IPS DF 6.9 (cell line): ENCODE results near the gene FHIT.

Experiments used
- DNase-seq: peaks from one replicate; pipeline ENCODE4 v3.0.0-alpha.2; 2013; ENCODE audit warnings: low read depth, low spot score
- H3K27ac ChIP-seq: one replicate; pipeline ENCODE4 v1.5.1; 2013; ENCODE audit warnings: low read length, control low read depth
- H3K27me3 ChIP-seq: 2 replicates; pipeline ENCODE4 v1.6.1; 2013; ENCODE audit warnings: mild to moderate bottlenecking, low read length; ENCODE audit not compliant: control insufficient read depth, insufficient read depth
- H3K36me3 ChIP-seq: 2 replicates; pipeline ENCODE4 v1.6.1; 2013; ENCODE audit warnings: low read length; ENCODE audit not compliant: control insufficient read depth, insufficient read depth
- H3K4me1 ChIP-seq: 2 replicates; pipeline ENCODE4 v1.6.1; 2013; ENCODE audit warnings: low read length; ENCODE audit not compliant: control insufficient read depth, insufficient read depth
- H3K4me3 ChIP-seq: 2 replicates; pipeline ENCODE4 v1.5.1; 2013; ENCODE audit warnings: mild to moderate bottlenecking, low read length
- H3K9me3 ChIP-seq: 2 replicates; pipeline ENCODE4 v1.6.1; 2013; ENCODE audit warnings: low read length, inconsistent platforms; ENCODE audit not compliant: control insufficient read depth, insufficient read depth
- WGBS: extraction: QIAGEN DNeasy Blood & Tissue Kit; methylation state at CpG from one replicate; pipeline ENCODE4 v1.1.7; 2013; ENCODE audit warnings: mixed read lengths, missing lambda C conversion rate; ENCODE audit not compliant: insufficient read length, insufficient coverage; 5-methylcytosine and 5-hydroxymethylcytosine counted together

FHIT gene

DNA sequence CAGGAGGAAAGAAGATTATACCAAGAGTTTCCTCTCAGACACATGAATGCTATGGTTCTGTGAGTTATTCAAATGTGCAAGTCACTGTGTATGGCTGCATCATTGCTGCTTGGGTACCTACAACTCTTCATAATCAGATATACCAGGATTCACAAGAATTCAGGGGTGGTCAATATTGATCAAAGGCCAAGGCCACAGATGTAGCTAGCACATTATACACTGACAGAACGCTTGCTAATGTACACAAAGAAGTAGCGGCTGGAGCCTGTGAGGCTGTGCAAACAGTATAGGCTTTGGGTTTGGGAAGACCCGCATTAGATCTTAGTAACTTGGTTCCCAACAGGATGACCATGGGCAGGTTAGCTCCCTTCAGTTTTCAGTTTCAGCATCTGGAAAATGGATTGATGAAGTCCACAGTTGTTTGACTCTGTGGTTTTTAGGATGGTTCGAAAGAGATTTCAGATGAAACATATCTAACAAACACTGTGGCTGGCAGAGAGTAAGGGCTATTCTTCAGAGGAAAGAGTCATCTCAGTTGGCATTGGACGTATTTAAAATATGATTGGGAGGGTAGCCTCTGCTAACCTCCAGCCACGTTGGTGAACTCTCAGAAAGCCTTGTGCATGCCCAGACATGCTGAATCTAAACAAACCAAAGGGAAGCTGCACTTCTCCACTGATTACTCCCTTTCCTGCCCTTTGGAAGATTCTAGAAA, 1452.7 kb downstream of the FHIT start:
- no CpG with 5 or more reads among the region's 6 CpGs for WGBS
- Histone ChIP-seq H3K36me3 (no peaks in the 10 kb centered on the region), H3K27ac (no peak overlapping the region)

DNA sequence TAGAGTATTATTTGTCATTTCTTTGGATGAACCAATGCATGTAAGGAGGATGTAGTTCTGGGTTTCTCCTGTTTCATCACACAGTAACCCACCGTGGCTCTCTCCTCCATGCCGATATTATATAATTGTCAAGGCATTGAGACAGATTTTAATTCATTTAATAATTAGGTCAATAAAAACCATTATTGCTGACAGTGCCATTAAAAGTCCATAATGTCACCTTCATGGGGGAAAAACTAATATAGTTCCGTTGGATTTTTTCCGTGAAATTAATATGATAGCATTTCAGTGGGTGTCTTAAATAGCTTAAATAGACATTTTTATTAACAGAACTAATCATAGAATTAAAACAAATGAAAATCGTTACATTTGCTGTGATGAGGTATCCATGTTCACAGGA, 1453.7 kb downstream of the FHIT start:
- Histone ChIP-seq H3K4me1 (no peaks in the 10 kb centered on the region), H3K36me3 (no peaks in the 10 kb centered on the region), H3K27ac (no peak overlapping the region), H3K4me3 (no peak overlapping the region), H3K27me3 (no peaks in the 10 kb centered on the region), H3K9me3 (no peaks in the 10 kb centered on the region)
- WGBS: no CpG with 5 or more reads among the region's 5 CpGs
- DNase-seq: no peak

More for the DNA sequence above, 1452.7 kb downstream of the FHIT start:
- Histone ChIP-seq H3K4me1 (no peaks in the 10 kb centered on the region), H3K4me3 (no peak overlapping the region), H3K9me3 (no peaks in the 10 kb centered on the region), H3K27me3 (no peaks in the 10 kb centered on the region)
- no peak for DNase-seq

DNA sequence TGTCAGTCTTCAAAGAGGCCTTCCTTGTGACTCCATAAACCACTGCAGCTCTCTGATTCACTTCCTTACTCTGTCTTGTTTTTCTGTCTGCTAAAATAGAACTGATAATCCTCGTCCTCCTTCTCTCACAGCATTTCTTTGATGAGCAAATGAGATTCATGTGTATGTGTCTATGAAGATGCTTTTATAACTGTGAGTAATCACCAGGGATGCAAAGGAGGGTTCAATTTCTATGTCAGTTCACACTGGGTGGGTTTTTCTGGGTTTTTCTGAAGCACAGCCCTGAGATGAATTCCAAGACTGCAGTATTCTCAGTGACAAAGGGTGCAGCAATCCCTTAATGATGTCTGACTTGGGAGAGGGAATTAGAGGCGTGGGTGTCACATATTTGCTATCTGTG, 1454.8 kb downstream of the FHIT start:
- no peak for DNase-seq
- Histone ChIP-seq H3K4me1 (no peaks in the 10 kb centered on the region), H3K9me3 (no peaks in the 10 kb centered on the region), H3K27ac (no peak overlapping the region), H3K36me3 (no peaks in the 10 kb centered on the region), H3K27me3 (no peaks in the 10 kb centered on the region), H3K4me3 (no peak overlapping the region)
- WGBS: no CpG with 5 or more reads among the region's 2 CpGs

DNA sequence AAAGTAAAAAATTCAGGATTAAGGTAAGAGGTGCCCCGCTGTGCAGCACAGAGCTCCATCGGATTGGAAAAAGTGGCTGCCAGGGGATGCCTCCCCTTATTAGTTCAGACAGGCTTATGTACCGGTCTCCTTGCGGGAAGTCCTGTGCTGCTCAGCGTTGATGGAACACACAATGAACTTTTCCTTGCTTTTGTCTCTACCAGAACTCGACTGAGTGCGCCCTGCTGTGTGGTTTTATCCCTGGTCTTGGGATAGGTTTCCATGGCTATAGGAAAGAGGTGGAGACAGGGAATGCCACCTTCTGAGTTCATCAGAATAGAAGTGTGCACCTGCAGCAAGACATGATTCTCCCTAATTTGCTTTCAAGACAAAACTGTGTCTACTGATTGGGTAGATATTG, 1455.5 kb downstream of the FHIT start:
- Histone ChIP-seq H3K27me3 (no peaks in the 10 kb centered on the region), H3K4me3 (no peak overlapping the region), H3K9me3 (no peaks in the 10 kb centered on the region), H3K4me1 (no peaks in the 10 kb centered on the region), H3K27ac (no peak overlapping the region), H3K36me3 (no peaks in the 10 kb centered on the region)
- WGBS: no CpG with 5 or more reads among the region's 7 CpGs
- no peak for DNase-seq

DNA sequence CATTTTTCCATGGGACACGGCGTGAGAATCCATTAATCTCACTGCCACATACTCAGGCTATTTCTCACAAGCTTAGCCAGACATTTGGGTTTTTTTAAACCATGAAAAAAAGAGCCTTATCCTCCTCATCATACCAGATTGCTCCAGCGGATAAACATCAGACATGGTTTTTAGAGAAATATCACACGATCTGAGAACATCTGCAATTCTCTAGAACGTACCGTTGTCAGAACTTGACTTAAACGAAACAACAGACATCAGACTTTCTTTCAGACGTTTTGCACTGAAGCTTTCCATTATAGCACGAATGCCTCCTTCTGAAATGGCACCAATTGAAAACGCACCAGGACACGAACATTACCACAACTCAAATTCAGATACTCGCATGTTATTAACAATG, 1457.3 kb downstream of the FHIT start:
- H3K36me3 ChIP-seq: no peaks in the 10 kb centered on the region
- no peaks in the 10 kb centered on the region for H3K9me3 ChIP-seq
- H3K27me3 ChIP-seq: no peaks in the 10 kb centered on the region
- no peak for DNase-seq
- H3K27ac ChIP-seq: no peak overlapping the region
- H3K4me3 ChIP-seq: no peak overlapping the region
- no CpG with 5 or more reads among the region's 12 CpGs for WGBS
- H3K4me1 ChIP-seq: no peaks in the 10 kb centered on the region

DNA sequence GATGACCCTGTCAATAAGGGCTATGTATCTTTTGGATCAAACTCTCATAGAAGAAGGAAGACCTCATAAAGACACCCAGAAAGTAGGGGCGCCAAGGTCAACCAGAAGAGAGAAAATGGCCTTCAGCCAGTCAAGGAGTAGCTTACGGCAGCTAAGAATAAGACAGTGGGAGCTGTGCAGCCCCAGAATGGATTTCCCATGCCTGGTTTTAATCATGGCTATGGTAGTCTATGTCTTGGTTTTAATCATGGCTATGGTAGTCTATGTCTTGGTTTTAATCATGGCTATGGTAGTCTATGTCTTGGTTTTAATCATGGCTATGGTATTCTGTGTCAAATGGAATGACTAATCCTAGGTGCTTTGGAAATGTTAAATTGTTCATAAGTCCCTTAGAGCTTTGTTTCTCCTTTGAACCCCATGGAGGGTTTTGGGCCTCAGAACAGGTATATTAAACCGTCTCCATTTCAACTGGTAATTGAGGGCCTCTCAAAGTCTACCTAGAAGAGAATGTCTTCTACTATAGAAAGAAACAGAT, 1459.4 kb downstream of the FHIT start:
- Histone ChIP-seq H3K4me3 (no peak overlapping the region), H3K27me3 (no peaks in the 10 kb centered on the region), H3K27ac (no peak overlapping the region), H3K9me3 (no peaks in the 10 kb centered on the region), H3K4me1 (no peaks in the 10 kb centered on the region), H3K36me3 (no peaks in the 10 kb centered on the region)
- no peak for DNase-seq
- WGBS: no CpG with 5 or more reads among the region's 3 CpGs

DNA sequence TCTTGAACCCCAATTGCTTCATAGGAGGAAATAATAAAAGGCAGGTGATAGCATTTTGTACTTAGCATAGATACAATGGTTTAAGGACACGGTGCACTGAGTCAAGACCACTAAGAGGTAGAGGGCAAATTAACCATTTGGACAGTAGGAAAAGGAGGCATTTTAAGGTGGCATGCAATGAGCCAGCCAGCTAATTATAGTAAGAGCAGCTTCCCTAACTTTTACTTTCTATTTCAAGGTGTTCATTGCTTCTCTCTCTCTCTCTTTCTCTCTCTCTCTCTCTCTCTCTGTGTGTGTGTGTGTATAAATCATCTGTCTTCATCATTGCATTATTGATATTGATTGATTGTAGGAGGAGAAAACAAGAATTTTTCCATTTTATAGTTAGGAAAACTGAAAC, 1461.0 kb downstream of the FHIT start:
- Histone ChIP-seq H3K4me3 (no peak overlapping the region), H3K36me3 (no peaks in the 10 kb centered on the region), H3K27me3 (no peaks in the 10 kb centered on the region), H3K4me1 (no peaks in the 10 kb centered on the region), H3K27ac (no peak overlapping the region), H3K9me3 (no peaks in the 10 kb centered on the region)
- no CpG with 5 or more reads among the region's 1 CpG for whole genome bisulfite sequencing
- DNase-seq: no peak

DNA sequence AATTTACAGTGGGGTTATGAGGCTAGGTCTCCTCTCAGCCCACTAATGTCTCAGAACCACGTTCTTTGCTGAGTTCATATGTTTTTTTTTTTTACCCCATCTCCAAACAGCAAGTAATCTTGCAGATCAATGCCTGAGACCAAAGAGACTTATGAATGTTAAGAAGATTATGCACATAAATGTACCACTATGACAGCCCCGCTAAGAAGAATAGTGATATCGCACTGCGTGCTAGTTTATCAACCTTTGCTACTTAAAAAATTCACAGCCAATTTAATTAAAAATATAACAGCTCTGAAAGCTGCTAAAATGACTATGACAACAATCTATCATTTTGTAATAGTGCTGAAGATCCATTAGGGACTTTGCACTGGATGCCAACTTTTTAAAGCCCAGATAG, 1462.5 kb downstream of the FHIT start:
- Histone ChIP-seq H3K9me3 (no peaks in the 10 kb centered on the region), H3K4me1 (no peaks in the 10 kb centered on the region; the same call in 1 of the 2 replicates), H3K36me3 (no peaks in the 10 kb centered on the region), H3K27ac (no peak overlapping the region), H3K27me3 (no peaks in the 10 kb centered on the region), H3K4me3 (no peak overlapping the region)
- no peak for DNase-seq
- no CpG with 5 or more reads among the region's 4 CpGs for WGBS

DNA sequence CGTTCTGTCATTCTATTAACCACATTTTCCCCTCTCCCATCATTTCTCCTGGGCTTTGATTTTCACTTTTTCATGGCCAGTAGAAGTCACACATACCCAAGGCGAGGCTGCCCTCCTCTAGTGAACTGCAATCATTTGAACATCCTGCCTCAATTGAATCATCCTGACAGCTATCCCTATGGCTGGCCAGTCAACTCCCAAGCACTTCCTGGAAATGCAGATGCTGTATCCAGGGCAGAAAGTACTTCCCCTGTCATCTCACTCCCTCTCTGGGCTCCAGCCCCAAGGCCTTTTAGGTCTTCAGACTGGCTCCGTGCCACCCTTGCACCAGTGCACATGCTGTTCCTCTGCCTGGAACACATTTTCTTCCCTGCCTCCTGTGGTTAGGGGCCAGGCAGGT, 1463.1 kb downstream of the FHIT start:
- DNase-seq: no peak
- no CpG with 5 or more reads among the region's 3 CpGs for WGBS
- Histone ChIP-seq H3K27me3 (no peaks in the 10 kb centered on the region), H3K9me3 (no peaks in the 10 kb centered on the region), H3K4me1 (no peaks in the 10 kb centered on the region; the same call in 1 of the 2 replicates), H3K36me3 (no peaks in the 10 kb centered on the region), H3K4me3 (no peak overlapping the region), H3K27ac (no peak overlapping the region)

DNA sequence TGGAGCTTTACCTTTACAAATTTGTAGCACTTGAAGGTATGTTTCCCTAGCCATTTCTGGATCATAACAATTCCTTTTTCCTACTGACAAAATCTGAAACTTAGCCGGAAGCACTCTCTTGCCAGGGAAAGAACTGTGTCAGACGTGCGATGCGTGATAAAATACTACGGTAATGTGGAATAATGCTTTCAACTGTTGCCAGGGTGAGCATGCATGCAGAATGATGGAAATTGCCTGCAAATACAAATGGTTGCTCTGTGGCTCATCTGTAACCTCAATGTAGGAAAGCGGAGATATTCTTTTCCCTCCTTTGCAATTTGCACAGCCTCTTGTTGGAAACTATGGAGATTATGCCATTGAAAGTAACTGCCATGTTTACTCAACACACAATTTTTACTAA, 1464.9 kb downstream of the FHIT start:
- no CpG with 5 or more reads among the region's 6 CpGs for WGBS
- no peak for DNase-seq
- Histone ChIP-seq H3K36me3 (no peaks in the 10 kb centered on the region), H3K27me3 (no peaks in the 10 kb centered on the region), H3K4me1 (no peaks in the 10 kb centered on the region; the same call in 1 of the 2 replicates), H3K9me3 (no peaks in the 10 kb centered on the region), H3K4me3 (no peak overlapping the region), H3K27ac (no peak overlapping the region)

DNA sequence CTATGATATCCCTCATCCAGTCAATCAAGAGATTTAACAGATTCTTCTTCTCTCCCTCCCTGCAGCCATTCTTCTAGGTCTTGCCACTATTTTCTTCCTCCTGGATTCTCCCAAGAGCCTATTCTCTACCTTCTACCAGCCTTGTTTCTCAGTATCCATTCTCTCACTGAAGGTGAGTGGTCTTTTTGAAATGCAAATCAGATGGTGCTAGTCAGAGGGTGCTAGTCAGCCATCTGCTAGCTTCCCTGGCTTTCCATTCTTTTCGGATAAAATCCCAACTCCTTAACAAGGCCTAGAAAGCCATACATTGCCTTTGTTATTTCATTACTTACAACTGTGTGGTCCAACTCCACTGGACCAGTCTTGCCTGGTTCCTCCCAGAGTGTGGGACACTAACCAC, 1467.1 kb downstream of the FHIT start:
- Histone ChIP-seq H3K27me3 (no peaks in the 10 kb centered on the region), H3K9me3 (no peaks in the 10 kb centered on the region), H3K4me1 (no peaks in the 10 kb centered on the region; the same call in 1 of the 2 replicates), H3K27ac (no peak overlapping the region), H3K36me3 (no peaks in the 10 kb centered on the region), H3K4me3 (no peak overlapping the region)
- DNase-seq: no peak
- no CpG with 5 or more reads among the region's 1 CpG for WGBS
